Keratinocyte (primary cell): ENCODE results near the gene SUSD4. TPM values are rescaled to one million over a fixed set of nuclear protein-coding genes. Genes with fewer than 3 reads are reported as not detected.

Experiments
- DNase-seq: peaks from one replicate; pipeline ENCODE4 v3.0.0-alpha.2; 2011; ENCODE audit warnings: low read depth, missing footprints, low spot score
- FAIRE-seq: peaks from 2 replicates; lab custom pipeline; 2011; peaks lifted over from hg19 to GRCh38; lab: Jason Lieb, UNC
- H2AFZ ChIP-seq: 2 replicates; pipeline ENCODE4 v1.6.0; 2012; ENCODE audit warnings: low read length, control low read depth, inconsistent platforms; ENCODE audit not compliant: control insufficient read depth
- H3K27ac ChIP-seq: 2 replicates; pipeline ENCODE4 v1.5.1; 2011; ENCODE audit warnings: low read length; ENCODE audit not compliant: control insufficient read depth, insufficient read depth
- H3K27me3 ChIP-seq: 3 replicates; pipeline ENCODE4 v1.6.0; 2011; ENCODE audit warnings: low read length; ENCODE audit not compliant: control insufficient read depth, insufficient read depth; ENCODE audit errors: extremely low read depth
- H3K36me3 ChIP-seq, 2 experiments: 2 replicates in 1 of 2; 3 replicates in 1 of 2; pipeline ENCODE4 v1.5.1; 2011; ENCODE audit warnings: low read length in 2 of 2, mild to moderate bottlenecking in 1 of 2; ENCODE audit not compliant: control insufficient read depth in 2 of 2, insufficient read depth in 2 of 2; ENCODE audit errors: extremely low read depth in 1 of 2
- H3K4me1 ChIP-seq: 3 replicates; pipeline ENCODE4 v1.5.1; 2011; ENCODE audit warnings: low read length; ENCODE audit not compliant: control insufficient read depth, insufficient read depth; ENCODE audit errors: extremely low read depth
- H3K4me2 ChIP-seq: 3 replicates; pipeline ENCODE4 v1.6.0; 2011; ENCODE audit warnings: low read depth, low read length; ENCODE audit not compliant: control insufficient read depth, insufficient read depth; ENCODE audit errors: extremely low read depth
- H3K4me3 ChIP-seq, 3 experiments: fragments of 200-600 bp in 1 of 3; sonication (generic) in 1 of 3; 2 replicates in 2 of 3; 3 replicates in 1 of 3; pipeline ENCODE4 v1.5.1; 2011 to 2016; ENCODE audit warnings: low read length in 3 of 3, mild to moderate bottlenecking in 3 of 3, control low read depth in 2 of 3, inconsistent platforms in 1 of 3, low read depth in 1 of 3, mixed read lengths in 1 of 3, mixed run types in 1 of 3, moderate library complexity in 1 of 3; ENCODE audit not compliant: control insufficient read depth in 2 of 3, insufficient read depth in 2 of 3; ENCODE audit errors: extremely low read depth in 1 of 3
- H3K79me2 ChIP-seq: 2 replicates; pipeline ENCODE4 v1.6.0; 2012; ENCODE audit warnings: low read length; ENCODE audit not compliant: control insufficient read depth, insufficient read depth
- H3K9ac ChIP-seq: 3 replicates; pipeline ENCODE4 v1.6.0; 2011; ENCODE audit warnings: low read length; ENCODE audit not compliant: control insufficient read depth, insufficient read depth; ENCODE audit errors: extremely low read depth
- H3K9me1 ChIP-seq: 3 replicates; pipeline ENCODE4 v1.6.0; 2011; ENCODE audit warnings: low read length; ENCODE audit not compliant: control insufficient read depth, insufficient read depth; ENCODE audit errors: extremely low read depth
- H3K9me3 ChIP-seq: 2 replicates; pipeline ENCODE4 v1.5.1; 2012; ENCODE audit warnings: low read depth, low read length; ENCODE audit not compliant: control insufficient read depth
- H4K20me1 ChIP-seq: 3 replicates; pipeline ENCODE4 v1.6.0; 2011; ENCODE audit warnings: low read length; ENCODE audit not compliant: control insufficient read depth, insufficient read depth; ENCODE audit errors: extremely low read depth
- EZH2 ChIP-seq: IDR thresholded peaks from one replicate; pipeline ENCODE4 v1.6.1; 2012; ENCODE audit warnings: inconsistent platforms, mild to moderate bottlenecking, low read length, moderate library complexity
- dilution Hi-C: fragments of 300-500 bp; cut with MboI; formaldehyde crosslinking; loops from one replicate; pipeline ENCODE4 v1.7.0; 2020; ENCODE audit warnings: low sequenced_read_pairs; ENCODE audit not compliant: extremely low pct_ligation_motif_present
- polyA plus RNA-seq, 5 experiments: library from polyadenylated mRNA; depleted of rRNA in 3 of 5; stranded (reverse) in 3 of 5; stranded (forward) in 1 of 5; unstranded in 1 of 5; fragments of >200 nt; gene quantifications; 1 replicate in 1 of 5; 2 replicates in 3 of 5; 3 replicates in 1 of 5; pipeline versions ENCODE4 v1.2.1 to v1.2.3, GENCODE V29; 2011 to 2012; ENCODE audit warnings: missing spikeins in 2 of 5, low read depth in 1 of 5, low replicate concordance in 1 of 5
- TF ChIP-seq, protein P1 (sequence below), 3 experiments: IDR thresholded peaks in 1 of 3; conservative IDR thresholded peaks in 1 of 3; optimal IDR thresholded peaks in 1 of 3; 2 replicates in 2 of 3; 3 replicates in 1 of 3; pipeline versions ENCODE3 to v1.5.1; 2011; ENCODE audit warnings: low read length in 3 of 3, mild to moderate bottlenecking in 3 of 3, moderate library complexity in 2 of 3, control low read depth in 1 of 3, inconsistent platforms in 1 of 3; ENCODE audit not compliant: insufficient read depth in 2 of 3; ENCODE audit errors: extremely low read depth in 1 of 3

SUSD4 gene
- polyA plus RNA-seq, 1 donor (not counting 4 experiments of a cell fraction or from before 2014, with no cell fraction given), result 1.6 TPM

DNA sequence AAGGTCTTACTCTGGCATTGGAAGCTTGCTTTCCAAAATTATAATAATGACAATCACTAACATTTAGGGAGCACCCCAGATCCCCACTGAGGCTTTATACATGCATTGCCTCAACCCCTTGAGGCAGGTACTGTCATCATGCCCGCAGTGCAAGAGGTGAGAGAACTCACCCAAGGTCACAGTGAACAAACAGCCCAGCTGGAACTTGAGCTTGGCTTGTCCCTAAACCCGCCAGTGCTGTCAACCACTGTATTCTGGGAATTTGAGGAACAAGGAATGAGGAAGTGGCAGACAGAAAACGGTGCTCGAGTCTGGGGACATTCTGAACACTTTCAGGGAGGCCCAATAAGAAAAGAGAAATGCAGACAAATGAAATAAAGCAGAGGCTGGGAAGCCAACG lies 186.3 kb downstream of the SUSD4 start:
- Histone ChIP-seq H3K4me1 (peaks cover 13% of the 10 kb centered on the region), H3K9me3 (no peaks in the 10 kb centered on the region), H3K9me1 (no peaks in the 10 kb centered on the region), H3K9ac (no peak overlapping the region), H3K79me2 (no peaks in the 10 kb centered on the region), H3K4me2 (no peak overlapping the region), H4K20me1 (no peaks in the 10 kb centered on the region), H3K36me3 (no peaks in the 10 kb centered on the region), H3K27me3 (no peaks in the 10 kb centered on the region), H2AFZ (no peak overlapping the region), H3K4me3 (no peak overlapping the region), H3K27ac (no peak overlapping the region)
- dilution Hi-C loops, result no loop called here
- no peak for FAIRE-seq
- TF ChIP-seq, protein P1, sequence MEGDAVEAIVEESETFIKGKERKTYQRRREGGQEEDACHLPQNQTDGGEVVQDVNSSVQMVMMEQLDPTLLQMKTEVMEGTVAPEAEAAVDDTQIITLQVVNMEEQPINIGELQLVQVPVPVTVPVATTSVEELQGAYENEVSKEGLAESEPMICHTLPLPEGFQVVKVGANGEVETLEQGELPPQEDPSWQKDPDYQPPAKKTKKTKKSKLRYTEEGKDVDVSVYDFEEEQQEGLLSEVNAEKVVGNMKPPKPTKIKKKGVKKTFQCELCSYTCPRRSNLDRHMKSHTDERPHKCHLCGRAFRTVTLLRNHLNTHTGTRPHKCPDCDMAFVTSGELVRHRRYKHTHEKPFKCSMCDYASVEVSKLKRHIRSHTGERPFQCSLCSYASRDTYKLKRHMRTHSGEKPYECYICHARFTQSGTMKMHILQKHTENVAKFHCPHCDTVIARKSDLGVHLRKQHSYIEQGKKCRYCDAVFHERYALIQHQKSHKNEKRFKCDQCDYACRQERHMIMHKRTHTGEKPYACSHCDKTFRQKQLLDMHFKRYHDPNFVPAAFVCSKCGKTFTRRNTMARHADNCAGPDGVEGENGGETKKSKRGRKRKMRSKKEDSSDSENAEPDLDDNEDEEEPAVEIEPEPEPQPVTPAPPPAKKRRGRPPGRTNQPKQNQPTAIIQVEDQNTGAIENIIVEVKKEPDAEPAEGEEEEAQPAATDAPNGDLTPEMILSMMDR (optimal IDR thresholded peaks at IDR 0.05 in 1 of 3, IDR thresholded peaks at IDR 0.05 in 1 of 3, conservative IDR thresholded peaks at IDR 0.05 in 1 of 3; ENCODE audit: extremely low read depth in 1 of 3, insufficient read depth in 2 of 3, low read length in 3 of 3), result no peak
- no peak for TF ChIP-seq EZH2
- DNase-seq, result no peak

DNA sequence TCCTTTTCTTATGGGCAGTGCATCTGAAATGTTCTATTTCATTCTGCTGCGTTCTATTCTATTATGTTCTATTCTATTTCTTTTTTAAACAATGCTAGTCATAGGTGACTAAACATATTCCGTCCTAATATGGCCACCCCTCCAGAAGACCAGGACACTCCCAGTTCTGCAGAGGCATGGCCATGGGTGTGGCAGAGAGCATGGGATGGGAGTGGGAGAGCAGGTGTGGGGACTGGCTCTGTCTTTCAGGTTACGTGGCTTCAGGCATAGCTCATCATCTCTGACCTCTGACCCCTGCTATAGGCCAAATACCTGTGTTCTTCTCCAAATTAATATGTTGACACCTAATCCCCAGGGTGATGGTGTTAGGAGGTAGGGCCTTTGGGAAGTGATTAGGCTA lies 187.5 kb downstream of the SUSD4 start:
- no peak overlapping the region for H3K27ac ChIP-seq
- H3K79me2 ChIP-seq, result no peaks in the 10 kb centered on the region
- no peaks in the 10 kb centered on the region for H4K20me1 ChIP-seq
- no peak for TF ChIP-seq EZH2
- H3K36me3 ChIP-seq, result no peaks in the 10 kb centered on the region
- dilution Hi-C loops, result no loop called here
- no peaks in the 10 kb centered on the region for H3K9me3 ChIP-seq
- no peak overlapping the region for H3K4me3 ChIP-seq
- H2AFZ ChIP-seq, result no peak overlapping the region
- H3K9me1 ChIP-seq, result no peaks in the 10 kb centered on the region
- no peak overlapping the region for H3K4me2 ChIP-seq
- FAIRE-seq (no peak), DNase-seq (no peak)
- no peak overlapping the region for H3K9ac ChIP-seq
- H3K4me1 ChIP-seq, result peaks cover 13% of the 10 kb centered on the region
- H3K27me3 ChIP-seq, result no peaks in the 10 kb centered on the region

DNA sequence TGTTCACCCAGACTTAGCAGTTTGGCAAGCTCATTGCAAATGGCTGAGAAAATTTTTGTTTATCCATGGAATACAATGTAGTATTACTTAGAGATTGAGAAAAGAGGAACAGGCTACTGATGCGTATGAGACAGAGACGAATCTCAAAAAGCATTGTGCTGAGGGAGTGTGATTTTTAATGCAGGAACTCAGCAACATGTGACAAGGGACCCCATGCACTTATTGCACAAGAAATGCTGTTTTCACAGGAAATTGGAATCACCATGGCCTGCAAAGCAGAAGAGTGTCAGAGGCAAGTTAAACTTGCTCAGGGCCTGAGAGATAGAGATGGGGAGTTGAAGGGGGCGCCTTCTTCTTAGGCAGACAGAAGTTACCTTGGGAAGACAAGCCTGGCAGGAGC lies 188.3 kb downstream of the SUSD4 start:
- dilution Hi-C loops, result no loop called here
- peaks cover 5% of the 10 kb centered on the region for H3K4me1 ChIP-seq
- no peak overlapping the region for H3K4me2 ChIP-seq
- no peak for DNase-seq
- no peak overlapping the region for H3K4me3 ChIP-seq
- TF ChIP-seq EZH2, result no peak
- no peak overlapping the region for H3K9ac ChIP-seq
- no peaks in the 10 kb centered on the region for H3K36me3 ChIP-seq
- no peak overlapping the region for H3K27ac ChIP-seq
- H2AFZ ChIP-seq, result no peak overlapping the region
- no peaks in the 10 kb centered on the region for H3K9me1 ChIP-seq
- H3K79me2 ChIP-seq, result no peaks in the 10 kb centered on the region
- no peaks in the 10 kb centered on the region for H3K27me3 ChIP-seq
- H4K20me1 ChIP-seq, result no peaks in the 10 kb centered on the region
- no peaks in the 10 kb centered on the region for H3K9me3 ChIP-seq
- FAIRE-seq, result no peak
